Fibroblast of skin of back (primary cell): ENCODE measurements around the gene NPTXR.
A peak's percentile ranks its signal among the peaks of the same experiment; 100 is the strongest.

Experiments
- DNase-seq: peaks from one replicate; pipeline ENCODE4 v3.0.0-alpha.2; 2013

Gene NPTXR

DNA sequence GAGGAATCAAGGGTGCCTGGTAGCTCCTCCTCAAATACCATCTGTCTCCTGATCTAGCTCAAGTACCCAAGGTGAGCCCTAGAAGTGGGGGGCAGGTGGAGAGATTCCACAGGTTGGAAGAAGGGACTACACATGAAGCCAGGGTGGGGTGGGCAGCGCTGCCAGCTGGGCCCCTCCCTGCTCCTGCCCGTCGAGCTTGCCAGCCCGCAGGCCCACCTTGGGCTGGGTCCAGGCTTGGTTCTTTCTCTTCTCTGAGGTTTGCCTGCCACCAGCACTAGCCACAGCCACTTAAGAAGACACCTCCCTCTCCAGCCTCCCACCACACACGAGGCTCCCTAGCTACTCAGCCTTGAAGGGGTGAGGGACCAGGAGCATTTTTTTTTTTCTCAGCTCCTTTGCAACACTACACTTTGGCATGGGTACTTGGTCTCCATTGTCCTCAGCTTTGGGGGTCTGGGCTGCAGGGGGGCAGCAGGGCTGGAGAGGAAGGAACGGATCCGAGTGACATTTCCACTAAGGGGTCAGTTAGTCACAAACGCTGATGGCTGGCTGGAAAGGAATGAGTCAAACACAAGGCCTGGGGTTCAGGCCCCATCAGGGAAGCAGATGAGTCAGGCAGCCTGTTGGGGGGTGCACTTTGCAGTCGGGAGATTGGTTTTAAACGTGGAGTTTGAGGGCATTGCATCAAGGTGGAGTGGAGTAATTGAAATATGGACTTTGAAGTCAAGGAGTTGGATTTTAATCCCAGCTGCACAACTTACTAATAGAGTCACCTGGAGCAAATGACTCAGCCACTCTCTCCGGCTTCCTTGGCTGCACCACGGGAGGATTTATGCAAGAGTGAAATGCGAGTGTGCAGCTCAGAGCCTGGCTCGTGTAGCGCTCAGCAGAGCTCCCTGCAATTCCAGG, 7.4 kb upstream of the NPTXR start:
- DNase-seq: peak; percentile 45

DNA sequence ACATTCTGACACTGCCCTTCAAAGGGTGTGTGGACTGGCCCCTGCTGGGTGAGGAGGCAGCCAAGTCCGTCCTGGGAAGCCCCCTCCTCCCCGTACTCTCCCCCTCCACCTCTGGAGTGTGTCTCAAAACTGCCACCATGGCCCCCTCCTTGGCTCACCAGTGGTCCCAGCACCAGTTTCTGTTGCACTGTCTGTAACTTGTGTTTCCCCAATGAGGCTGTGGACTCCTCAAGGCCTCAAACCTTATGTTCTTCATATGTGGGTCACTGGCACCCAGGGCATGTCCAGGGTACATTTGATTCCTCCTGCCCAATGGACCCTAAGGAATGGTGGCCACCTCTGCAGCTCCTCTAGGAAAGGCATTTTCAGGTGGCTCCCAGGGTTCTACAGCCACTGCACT, 6.6 kb upstream of the NPTXR start:
- DNase-seq: no peak

DNA sequence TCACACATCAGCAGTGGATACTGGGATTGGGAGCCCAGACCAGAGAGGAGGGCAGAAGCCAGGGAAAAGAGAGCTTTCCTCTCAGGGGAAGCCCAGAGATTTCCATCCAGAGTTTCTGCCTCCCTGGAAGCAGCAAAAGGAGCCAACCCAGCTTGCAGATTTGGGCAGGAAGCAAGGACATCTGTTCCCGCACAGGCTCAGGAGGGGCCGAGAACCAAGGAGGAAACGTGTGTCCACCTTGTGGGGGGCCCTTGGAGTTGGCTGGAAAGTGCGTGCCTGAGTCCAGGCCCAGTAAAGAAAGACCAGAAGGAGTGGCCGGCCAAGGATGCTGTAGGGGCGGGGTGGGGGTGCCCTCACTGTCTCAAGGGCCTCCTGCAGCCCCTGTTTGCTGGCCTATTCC, 6.0 kb upstream of the NPTXR start:
- DNase-seq: no peak

DNA sequence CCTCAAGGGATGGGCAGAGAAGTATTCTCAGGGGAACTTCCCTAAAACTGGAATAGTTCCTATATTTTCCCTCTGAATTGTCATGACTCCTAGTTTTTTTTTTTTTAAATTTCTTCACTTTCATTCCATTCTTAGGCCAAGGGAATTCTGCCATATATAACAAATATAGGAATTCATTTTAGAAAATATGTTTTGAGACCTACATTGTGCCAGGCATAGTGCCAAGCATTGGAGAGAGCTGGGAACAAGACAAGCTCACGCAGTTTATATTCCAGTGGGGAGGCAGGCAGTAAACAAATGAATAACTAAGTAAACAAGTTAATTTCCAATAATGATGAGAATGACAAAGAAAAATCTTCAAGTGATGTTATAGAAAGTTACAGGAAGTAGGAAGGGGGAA, 2.6 kb upstream of the NPTXR start:
- peak; percentile 62 for DNase-seq

DNA sequence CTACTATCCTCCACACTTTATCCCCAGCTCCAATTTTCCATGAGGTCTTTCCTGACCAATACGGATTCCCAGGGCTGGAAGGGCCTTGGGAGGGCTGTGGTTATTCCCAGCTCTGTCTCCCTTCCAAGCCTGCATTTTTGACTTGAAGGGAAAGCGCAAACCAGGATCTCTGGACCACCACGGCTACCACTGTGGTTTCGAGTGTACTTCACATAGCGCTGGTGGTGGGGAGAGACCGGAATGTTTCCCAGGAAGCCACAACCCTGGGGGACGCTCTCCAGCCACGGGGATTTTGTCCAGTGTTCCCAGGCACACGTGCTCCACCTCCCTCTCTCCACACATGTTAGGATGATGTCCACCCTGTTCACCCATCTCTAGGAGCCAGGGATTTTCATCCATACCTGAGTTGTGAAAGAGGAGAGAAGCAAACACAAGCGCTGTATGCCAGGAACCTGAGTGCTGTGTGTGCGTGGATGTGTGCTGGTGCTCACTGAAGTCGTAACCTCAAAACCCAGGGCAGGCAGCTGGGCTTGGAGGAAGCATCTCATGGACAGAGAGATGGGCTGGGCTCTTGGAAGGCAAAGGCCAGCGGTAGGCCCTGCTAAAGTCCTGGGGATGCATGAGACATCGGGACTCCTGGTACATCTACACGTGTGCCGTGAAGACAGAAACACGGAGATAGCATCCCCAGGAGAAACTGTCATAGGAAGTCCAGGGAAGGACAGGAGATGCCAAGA, 1.3 kb upstream of the NPTXR start:
- peak; percentile 73 for DNase-seq

DNA sequence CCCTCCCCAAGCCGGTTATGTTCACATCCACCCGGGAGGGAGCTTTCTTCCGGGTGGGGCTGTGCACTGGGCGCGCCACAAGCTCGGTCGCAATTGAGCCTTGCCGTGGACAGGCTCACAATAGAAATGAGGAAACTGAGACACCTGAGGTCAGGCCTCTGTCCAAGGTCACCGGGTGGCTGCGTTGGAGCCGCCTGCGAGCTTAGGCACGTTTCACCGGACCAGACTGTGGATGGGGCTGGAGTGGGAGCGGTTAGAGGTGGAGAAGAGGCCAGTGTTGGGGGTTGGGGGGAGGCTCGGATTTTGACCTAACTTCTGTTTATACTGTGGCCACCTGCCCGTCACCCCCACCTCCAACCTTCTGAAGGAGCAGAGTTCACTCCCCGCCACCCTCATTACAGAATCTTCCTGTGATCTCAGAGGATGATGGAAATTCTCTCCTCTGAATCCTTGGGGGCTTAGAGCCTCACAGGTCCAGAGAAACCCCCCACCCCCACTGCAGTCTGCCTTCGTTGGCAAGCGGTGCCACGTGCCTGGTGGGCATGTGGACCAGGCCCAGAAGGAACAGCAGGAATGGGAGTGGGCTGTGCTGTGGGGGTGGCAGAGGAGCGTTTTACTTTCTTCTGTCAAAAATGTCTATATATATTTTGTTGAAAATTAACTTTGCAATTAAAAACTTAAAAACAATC, 631 bp upstream of the NPTXR start:
- no peak for DNase-seq

DNA sequence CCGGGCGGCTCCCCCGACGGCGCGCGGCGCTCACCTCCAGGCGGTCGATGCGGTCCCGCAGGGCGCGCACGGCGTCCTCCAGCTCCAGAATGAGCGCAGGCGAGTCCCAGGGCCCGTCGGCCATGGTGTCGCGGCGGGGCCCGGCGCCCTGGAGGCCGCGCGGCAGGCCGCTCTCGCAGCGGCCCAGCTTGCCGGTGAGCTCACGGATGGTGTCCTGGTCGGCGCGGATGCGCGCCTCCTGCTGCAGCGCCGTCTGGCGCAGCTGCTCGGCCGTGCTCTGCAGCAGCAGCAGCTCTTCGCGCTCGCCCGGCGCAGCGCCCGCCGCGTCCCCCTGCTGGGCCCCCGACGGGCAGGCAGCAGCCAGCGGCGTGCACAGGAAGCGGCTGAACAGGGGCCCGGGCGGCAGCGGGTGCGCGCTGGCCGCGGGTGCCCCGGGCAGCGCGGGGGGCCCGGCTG, 599 bp downstream of the NPTXR start:
- DNase-seq: peak; percentile 76

DNA sequence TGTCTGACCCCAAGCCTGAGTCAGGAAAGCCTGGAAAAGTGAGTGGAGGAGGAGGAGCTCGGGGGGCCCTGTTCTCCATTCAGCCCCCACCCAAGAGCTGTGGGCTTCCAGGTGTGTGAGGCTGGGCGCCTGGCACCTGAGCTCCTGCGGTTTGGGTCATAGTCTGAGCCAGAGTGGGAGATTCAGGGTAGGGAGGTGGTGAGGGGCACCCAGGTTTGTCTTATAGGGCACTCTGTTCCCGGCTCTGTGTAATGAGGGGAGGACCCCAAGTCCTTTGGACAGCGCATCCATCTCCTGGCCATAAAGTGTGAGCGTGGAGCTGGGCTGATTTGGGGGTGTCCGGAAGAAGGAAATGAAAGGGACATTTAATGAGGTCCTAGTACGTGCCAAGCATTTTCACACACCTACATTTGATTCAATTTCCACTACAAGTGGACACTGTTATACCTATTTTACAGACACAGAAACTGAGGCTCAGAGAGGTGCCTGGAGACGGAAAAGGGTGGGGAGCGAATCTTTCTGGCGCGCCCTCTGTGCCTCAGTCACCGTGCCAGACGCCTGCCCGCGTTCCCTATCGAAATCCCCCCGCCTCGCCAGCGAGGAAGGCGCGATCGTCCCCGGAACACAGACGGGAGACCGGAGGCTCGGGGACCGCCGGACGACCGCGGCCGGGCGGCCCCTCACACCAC, 1.2 kb downstream of the NPTXR start:
- DNase-seq: no peak

DNA sequence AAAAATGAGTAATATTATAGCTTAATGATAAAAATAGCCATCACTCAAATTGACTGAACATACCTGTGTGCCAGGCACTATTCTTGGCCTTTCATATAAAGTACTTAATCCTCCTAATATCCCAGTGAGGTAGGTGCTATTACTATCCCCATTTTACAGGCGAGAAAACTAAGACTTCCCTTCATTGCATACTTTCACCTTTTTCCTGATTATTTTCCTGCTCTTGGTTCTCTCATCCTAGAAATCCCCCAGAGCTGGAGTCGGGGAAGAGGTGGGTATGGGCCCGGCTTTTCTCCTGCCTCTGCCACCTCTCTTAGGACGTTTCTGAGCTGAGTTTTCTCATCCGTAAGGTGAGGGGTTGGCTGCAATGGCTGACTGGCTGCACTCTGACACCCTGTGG, 2.2 kb downstream of the NPTXR start:
- no peak for DNase-seq

DNA sequence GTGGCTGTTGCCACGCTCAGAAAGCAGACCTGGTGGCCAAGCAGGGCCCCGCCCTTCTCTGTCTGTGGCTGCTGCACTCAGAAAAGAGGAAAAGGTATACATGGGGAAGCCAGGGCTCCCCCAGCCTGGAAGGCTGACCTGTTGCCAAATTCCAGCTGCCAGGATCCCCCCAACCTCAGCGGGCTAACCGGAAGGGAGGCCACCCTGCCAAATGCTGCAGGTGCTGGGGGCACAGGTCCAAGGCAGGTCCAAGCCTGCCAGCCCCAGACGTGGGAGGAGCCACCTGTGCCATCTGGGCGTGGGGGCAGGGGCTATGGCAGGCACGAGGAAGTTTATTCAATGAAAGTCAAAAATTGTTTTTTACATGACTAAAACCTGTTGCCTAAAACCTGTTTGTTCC, 2.6 kb downstream of the NPTXR start:
- no peak for DNase-seq

DNA sequence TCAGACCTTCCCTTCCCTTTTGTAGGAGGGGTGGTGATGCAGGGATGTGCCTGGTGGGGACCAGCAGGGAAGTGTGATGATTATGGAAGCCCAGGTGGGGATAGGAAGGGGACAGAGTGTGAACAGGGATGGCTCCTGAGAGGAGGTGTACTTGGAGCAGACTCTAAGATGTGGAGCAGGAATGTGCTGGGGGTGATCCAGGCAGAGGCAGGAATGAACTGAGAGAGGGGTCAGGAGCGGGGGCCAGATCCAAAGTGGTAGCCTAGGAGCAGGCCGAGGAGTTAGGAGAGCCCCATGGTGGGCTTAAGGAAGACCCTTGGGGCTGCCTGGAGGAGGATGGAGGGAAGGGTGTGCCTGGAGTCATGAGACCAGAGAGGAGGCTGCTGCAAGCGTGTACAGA, 3.7 kb downstream of the NPTXR start:
- DNase-seq: no peak

DNA sequence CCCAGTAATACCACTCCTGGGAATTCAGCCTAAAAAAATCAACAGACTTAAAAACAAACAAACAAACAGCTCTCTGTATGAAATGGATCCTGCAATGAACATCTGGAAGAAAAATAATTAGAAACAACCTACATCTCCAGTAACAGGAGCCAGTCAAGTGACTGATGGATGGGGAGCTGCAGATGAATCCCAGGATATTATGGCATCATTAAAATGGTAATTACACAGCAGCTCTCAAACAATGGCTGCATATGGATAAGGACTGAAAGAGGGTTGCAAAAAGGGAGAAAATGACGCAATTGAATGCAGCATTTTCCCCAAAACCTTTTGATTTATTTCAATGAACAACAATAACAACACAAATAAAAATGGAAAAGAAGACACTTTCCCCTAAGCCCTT, 4.1 kb downstream of the NPTXR start:
- DNase-seq: no peak

DNA sequence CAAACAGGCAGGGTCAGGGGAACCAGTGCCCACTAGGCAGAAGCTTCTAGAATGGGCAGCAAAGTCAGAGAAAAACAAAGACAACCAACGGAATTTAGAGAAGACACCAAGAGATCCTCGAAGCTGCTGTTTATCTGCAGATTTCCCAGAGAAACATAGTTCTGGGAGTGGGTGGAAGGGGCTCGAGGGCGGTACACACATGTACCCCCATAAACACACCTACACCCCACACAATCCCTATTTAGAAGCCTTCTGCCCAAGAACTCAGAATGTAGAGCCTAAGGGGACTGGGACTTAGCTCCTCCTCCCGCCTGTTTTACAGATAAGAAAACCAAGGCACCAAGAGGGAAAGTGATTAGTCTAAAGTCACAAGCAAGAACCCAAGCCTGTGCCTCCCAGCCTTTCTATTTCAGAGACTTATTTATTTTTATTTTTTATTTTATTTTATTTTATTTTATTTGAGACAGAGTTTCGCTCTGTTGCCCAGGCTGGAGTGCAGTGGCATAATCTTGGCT, 6.4 kb downstream of the NPTXR start:
- DNase-seq: no peak

DNA sequence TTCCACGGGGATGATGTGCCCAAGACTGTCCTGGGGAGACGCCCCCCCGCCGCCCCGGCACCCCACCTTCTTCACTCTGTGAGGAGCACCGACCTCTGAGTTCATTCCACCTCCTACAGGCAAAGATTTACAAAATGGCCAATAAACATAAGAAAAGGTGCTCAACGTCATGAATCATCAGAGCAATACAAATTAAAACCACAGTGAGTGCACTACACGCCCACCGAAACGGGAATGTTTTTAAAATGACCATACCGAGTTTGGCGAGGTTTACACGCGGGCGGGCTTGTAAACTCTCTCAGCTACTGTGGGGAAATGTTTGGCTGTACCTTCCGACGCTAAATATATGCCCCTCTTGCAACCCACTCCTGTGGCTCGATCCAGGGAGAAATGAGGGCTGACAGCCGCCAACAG, 7.9 kb downstream of the NPTXR start:
- no peak for DNase-seq

DNA sequence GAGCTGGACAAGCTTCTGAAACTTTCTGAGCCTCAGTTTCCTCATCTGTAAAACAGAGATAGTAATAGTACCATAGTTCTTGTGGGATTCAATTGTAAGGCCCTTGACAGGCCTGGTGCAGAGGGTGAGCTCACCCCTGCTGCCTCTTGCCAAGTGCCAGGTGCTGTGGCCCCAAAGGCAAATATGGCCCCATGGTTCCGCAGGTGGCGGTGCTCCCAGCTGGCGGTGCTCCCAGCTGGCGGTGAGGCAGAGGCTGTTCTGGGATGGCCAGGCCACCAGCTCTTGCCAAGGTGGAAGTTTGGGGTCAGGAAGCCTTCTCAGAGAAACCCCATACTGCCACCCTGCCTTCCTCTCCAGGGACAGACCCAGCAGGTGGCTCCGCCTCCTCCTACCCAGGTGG, 8.8 kb downstream of the NPTXR start:
- no peak for DNase-seq

DNA sequence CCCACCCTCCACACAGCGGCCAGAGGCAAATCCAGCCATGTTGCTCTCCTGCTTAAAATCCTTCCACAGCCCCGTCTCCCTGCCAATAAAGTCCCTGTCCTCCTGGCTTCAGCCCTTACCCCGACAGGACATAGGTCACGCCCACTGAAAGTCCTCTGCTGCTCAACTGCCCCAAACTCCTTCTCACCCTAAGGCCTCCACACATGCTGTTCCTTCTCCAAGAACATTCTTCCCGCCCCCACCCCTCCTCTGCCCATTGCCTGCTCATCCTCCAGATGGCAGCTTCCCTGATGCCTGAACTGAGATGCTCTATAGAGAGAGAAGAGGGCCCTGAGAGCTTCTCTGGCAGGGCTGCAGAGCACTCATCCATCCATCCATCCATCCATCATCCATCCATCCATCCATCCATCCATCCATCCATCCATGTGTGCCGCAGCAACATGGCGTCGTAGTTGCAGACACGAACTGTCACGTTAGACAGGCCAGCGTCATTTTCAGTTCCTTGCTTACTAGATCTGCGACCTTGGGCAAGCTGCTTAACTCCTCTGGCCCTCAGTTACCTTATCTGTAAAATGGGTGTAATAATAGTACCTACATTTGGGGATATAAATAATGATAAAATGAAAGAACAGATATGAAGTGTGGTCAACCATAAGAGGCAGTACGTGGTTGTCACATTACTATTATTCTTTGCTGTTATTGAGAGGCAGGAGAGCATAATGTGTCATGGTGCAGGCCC, 9.4 kb downstream of the NPTXR start:
- DNase-seq: no peak

DNA sequence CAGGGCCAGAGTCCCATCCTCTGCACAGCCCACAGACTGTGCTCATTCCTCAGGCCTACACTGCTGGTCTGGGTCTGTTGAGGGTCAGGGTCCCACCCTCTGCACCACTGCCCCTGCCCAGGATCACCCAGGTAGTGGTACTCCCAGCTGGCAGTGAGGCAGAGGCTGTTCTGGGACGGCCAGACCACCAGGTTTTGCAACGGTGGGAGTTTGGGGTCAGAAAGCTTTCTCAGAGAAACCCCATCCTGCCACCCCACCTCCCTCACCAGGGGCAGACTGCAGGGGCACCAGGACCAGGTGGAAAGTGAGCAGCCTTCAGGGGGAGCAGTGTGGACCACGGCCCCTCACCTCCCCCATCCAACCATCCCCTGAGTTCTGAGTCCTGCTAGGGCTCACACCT, 10.8 kb downstream of the NPTXR start:
- no peak for DNase-seq

DNA sequence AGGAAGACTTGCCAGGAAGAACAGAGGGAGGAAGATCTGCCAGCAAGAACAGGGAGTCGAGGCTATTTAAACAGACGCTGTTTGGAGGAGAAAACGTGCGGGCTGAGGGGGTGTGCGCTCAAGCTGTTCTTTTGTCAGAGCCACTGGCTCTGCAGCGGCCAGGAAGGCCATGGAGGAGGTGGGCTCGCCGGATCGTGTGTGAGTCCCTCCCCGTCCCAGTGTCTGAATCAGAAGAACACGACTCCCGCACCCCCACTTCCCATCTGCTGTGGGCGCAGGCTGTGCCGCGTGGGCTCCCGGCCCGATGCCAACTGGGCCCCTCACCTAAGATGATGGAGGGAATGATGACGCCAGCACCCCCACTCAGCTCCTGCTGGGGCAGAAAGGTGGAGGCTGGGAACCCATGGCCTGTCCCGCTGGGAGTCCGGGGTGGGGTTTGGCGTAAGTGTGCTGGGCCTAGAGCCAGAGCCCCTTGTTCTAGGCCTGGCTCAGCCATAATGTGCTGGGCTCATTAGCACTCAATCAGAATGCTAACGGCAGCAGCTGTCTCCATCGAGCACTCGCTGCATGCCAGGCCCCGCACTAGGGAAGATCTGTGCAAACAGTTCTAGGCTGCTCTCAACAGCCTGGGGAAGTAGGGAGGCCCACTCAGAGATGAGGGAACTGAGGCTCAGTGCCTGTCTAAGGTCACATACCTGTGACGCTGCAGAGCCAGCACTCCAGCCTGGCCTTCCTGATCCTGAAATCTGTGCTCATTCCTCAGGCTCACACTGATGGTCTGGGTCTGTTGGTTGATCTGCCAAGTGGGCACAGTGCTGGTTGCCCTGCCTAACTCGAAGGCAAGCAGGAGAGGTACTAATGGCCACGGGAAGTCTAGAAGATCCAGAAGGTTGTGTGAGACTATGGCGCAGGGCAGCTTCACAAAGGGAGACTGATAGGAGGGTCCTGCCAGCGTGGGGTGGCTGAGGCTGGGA, 11.5 kb downstream of the NPTXR start:
- no peak for DNase-seq

DNA sequence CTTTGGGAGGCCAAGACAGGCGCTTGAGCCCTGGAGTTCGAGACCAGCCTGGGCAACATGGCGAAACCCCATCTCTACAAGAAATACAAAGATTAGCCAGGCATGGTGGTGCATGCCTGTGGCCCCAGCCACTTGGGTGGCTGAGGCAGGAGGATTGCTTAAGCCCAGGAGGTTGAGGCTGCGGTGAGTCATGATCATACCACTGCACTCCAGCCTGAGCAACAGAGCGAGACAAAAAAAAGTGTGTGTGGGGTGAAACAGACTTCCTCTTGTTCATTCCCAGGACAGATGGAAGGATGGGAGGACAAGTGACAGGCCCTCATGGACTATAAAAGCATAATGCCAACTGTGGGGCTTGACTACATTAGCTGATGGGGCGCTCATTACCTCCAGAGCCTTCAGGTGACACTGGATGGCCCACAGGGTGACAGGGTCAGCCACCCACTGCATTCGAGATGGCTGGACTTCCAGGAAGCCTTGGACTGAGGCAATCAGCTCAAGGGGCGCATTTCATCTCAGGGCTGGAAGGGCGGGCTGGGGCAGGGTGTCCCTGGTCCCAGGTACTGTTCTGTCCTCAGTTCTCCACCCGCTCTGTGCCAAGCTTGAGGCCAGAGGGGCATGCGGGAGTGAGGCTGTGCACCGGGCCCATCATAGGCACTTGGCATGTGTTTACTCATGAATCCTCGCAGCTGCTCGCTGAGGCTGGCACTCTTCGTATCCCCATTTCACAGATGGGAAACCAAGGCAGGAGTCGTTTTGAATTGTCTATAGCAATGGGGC, 12.5 kb downstream of the NPTXR start:
- peak; percentile 54 for DNase-seq

DNA sequence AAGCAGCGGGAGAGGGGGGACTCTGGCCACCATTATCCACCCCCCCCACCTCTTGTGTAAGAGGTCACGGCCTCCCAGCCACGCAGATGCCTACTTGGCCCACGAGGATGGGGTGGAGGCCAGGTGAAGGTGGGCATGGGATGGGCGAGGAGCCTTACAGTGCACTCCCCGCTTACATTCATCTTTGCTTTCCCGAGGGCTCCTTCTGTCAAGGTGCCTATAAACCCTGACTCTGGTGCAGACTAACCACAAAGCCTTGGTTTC, 13.1 kb downstream of the NPTXR start:
- DNase-seq: no peak
